ENCODE results near the gene RELA. TPM values are rescaled to one million over a fixed set of nuclear protein-coding genes. Genes with fewer than 3 reads are reported as not detected.

Gene RELA
- total and polyA plus RNA-seq, 10 of the 15 experiments (the other 5 are each of a cell fraction or from before 2014, with no cell fraction given): 5.1 to 56.4 (median 34.2) TPM

DNA sequence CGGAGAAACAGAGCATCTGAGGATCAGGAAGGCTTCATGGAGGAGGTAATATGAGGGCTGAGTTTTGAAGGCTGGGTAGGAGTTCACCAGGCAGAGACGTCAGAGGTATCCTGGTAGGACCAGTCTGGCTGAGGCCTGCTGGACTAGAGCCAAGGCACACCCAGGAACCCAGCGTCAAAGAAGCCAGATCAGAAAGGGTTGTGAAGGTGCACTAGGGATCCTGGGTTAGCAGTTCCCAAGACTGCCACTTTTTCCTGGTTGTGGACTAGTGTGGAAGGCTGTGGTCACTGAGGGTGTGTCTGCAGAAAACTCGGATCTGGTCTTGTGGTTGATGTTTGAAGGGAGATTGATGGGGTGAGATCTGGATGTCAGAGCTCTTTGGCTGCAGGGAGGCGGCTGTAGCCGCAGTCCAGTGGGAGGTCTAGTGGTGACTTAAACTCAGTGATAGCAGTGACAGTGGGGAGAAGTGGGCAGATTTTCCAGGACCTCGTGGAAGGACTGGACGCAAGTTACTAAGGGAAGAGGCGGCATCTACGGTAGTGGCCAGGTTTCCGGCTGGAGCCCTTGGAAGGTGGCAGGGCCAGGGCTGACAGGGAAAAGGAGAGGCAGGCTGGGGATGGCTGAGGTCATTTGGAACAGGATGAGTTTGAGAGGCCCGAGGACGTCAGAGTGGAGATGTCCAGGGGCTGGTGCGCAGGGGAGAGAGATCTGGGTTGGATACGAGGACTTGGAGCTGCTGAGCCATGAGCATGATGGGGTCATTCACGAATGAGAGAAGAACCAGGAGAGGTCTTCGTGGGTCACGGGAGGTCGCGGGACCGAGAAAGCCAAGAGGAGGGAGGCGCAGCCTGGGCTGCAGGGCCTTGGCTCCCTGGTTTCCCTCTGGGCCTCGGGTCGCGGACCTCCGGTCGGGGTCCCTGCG, 10.9 kb downstream of the RELA start:
- no peaks in the 10 kb centered on the region for H3K27me3 ChIP-seq (replicated peaks in 1 of 2; ENCODE audit: control insufficient read depth in 2 of 2, insufficient read depth in 2 of 2, low read length in 1 of 2)
- H4K20me1 ChIP-seq (ENCODE audit: control insufficient read depth, insufficient read depth): no peaks in the 10 kb centered on the region
- peak overlapping the region; percentile 3; the same call in 1 of the 2 replicates for H3K9ac ChIP-seq (ENCODE audit: control insufficient read depth, insufficient read depth, low read length)
- CTCF ChIA-PET: interaction anchor here (1.2 to 3.5 kb wide), 7 partner anchors 9 to 208 kb away, joined by 3 to 18 read pairs (median 9); partner anchors contain the start of gene RELA
- FAIRE-seq: no peak
- H3K4me1 ChIP-seq (ENCODE audit: control insufficient read depth, insufficient read depth, low read length): peaks cover 16% of the 10 kb centered on the region
- peak overlapping the region; percentile 90 for H3K27ac ChIP-seq (ENCODE audit: control insufficient read depth, insufficient read depth)
- TF ChIP-seq SMARCA5 (IDR thresholded peaks at IDR 0.05) (0 out of 2 replicates have a peak, but pooled peaks have one; percentile 34), HDGF (IDR thresholded peaks at IDR 0.05) (peak; percentile 92), LARP7 (IDR thresholded peaks at IDR 0.05) (no peak), NBN (IDR thresholded peaks at IDR 0.05) (0 out of 2 replicates have a peak, but pooled peaks have one; percentile 17), PML (IDR thresholded peaks at IDR 0.05; ENCODE audit: low read length) (no peak), MXI1 (IDR thresholded peaks at IDR 0.05; ENCODE audit: low read depth, low read length) (no peak), RB1 (IDR thresholded peaks at IDR 0.05; ENCODE audit: borderline replicate concordance) (0 out of 2 replicates have a peak, but pooled peaks have one; percentile 14), ZZZ3 (IDR thresholded peaks at IDR 0.05; ENCODE audit: control insufficient read depth, insufficient read length, low read depth) (no peak), POLR2AphosphoS5 (IDR thresholded peaks at IDR 0.05; ENCODE audit: low read length) (peak; percentile 33; the same call in 1 of the 2 replicates), MTA3 (IDR thresholded peaks at IDR 0.05; ENCODE audit: borderline replicate concordance, low read length) (0 out of 2 replicates have a peak, but pooled peaks have one; percentile 34), NRF1 (conservative IDR thresholded peaks at IDR 0.05; ENCODE audit: low read depth, low read length) (no peak)
- TF ChIP-seq, protein P1, sequence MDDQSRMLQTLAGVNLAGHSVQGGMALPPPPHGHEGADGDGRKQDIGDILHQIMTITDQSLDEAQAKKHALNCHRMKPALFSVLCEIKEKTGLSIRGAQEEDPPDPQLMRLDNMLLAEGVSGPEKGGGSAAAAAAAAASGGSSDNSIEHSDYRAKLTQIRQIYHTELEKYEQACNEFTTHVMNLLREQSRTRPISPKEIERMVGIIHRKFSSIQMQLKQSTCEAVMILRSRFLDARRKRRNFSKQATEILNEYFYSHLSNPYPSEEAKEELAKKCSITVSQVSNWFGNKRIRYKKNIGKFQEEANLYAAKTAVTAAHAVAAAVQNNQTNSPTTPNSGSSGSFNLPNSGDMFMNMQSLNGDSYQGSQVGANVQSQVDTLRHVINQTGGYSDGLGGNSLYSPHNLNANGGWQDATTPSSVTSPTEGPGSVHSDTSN (IDR thresholded peaks at IDR 0.05; ENCODE audit: insufficient replicate concordance, low read depth, low read length): peak; percentile 9
- TF ChIP-seq, protein P2, sequence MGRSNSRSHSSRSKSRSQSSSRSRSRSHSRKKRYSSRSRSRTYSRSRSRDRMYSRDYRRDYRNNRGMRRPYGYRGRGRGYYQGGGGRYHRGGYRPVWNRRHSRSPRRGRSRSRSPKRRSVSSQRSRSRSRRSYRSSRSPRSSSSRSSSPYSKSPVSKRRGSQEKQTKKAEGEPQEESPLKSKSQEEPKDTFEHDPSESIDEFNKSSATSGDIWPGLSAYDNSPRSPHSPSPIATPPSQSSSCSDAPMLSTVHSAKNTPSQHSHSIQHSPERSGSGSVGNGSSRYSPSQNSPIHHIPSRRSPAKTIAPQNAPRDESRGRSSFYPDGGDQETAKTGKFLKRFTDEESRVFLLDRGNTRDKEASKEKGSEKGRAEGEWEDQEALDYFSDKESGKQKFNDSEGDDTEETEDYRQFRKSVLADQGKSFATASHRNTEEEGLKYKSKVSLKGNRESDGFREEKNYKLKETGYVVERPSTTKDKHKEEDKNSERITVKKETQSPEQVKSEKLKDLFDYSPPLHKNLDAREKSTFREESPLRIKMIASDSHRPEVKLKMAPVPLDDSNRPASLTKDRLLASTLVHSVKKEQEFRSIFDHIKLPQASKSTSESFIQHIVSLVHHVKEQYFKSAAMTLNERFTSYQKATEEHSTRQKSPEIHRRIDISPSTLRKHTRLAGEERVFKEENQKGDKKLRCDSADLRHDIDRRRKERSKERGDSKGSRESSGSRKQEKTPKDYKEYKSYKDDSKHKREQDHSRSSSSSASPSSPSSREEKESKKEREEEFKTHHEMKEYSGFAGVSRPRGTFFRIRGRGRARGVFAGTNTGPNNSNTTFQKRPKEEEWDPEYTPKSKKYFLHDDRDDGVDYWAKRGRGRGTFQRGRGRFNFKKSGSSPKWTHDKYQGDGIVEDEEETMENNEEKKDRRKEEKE (IDR thresholded peaks at IDR 0.05): no peak
- TF ChIP-seq, protein P3, sequence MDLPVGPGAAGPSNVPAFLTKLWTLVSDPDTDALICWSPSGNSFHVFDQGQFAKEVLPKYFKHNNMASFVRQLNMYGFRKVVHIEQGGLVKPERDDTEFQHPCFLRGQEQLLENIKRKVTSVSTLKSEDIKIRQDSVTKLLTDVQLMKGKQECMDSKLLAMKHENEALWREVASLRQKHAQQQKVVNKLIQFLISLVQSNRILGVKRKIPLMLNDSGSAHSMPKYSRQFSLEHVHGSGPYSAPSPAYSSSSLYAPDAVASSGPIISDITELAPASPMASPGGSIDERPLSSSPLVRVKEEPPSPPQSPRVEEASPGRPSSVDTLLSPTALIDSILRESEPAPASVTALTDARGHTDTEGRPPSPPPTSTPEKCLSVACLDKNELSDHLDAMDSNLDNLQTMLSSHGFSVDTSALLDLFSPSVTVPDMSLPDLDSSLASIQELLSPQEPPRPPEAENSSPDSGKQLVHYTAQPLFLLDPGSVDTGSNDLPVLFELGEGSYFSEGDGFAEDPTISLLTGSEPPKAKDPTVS (IDR thresholded peaks at IDR 0.05; ENCODE audit: low read depth, low read length): no peak
- TF ChIP-seq, protein P4, sequence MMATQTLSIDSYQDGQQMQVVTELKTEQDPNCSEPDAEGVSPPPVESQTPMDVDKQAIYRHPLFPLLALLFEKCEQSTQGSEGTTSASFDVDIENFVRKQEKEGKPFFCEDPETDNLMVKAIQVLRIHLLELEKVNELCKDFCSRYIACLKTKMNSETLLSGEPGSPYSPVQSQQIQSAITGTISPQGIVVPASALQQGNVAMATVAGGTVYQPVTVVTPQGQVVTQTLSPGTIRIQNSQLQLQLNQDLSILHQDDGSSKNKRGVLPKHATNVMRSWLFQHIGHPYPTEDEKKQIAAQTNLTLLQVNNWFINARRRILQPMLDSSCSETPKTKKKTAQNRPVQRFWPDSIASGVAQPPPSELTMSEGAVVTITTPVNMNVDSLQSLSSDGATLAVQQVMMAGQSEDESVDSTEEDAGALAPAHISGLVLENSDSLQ (IDR thresholded peaks at IDR 0.05): 0 out of 2 replicates have a peak, but pooled peaks have one; percentile 5
- SMC1A ChIA-PET (ENCODE audit: uncharacterized antibody, unreplicated experiment): interaction anchor here (1.5 to 4.0 kb wide), 5 partner anchors 11 to 25 kb away, joined by 4 to 33 read pairs (median 14); partner anchors contain the start of genes RELA and SIPA1
- RAD21 ChIA-PET (ENCODE audit: unreplicated experiment): interaction anchor here (0.8 to 3.0 kb wide), 9 partner anchors 9 to 75 kb away, joined by 3 to 23 read pairs (median 5); partner anchors contain the start of genes PCNX3, RELA and SIPA1
- no TSS peak for BruUV-seq (replicated peaks)
- H3K36me3 ChIP-seq (ENCODE audit: control insufficient read depth in 2 of 2, insufficient read depth in 2 of 2, low read length in 1 of 2): peaks cover 31 to 34% of the 10 kb centered on the region in 2 experiments
- WGBS (ENCODE audit: insufficient coverage, insufficient replicate concordance, low lambda C conversion rate, missing lambda C conversion rate): 30% methylated on average over 27 of the region's 28 CpGs
- peak overlapping the region; percentile 26; the same call in 1 of the 2 replicates for H3K4me3 ChIP-seq
- POLR2A ChIA-PET: interaction anchor here (0.7 to 7.9 kb wide), 6 partner anchors 9 to 239 kb away, joined by 3 to 100 read pairs (median 4); partner anchors contain the start of genes CCDC85B, PCNX3, RELA and SIPA1
- in situ Hi-C loops (cut with MboI) (no loop called here), intact Hi-C loops (cut with micrococcal nuclease; ENCODE audit: unreplicated experiment) (loop anchor here (2.0 kb wide), 1 partner anchor 13 kb away; the partner anchor contains the start of gene SIPA1)
- no peaks in the 10 kb centered on the region for H3K9me3 ChIP-seq (replicated peaks; ENCODE audit: control insufficient read depth, insufficient read depth, low read length)
- no peak for ATAC-seq
- no peaks in the 10 kb centered on the region; the same call in none of the 2 replicates for H3K79me2 ChIP-seq (ENCODE audit: control insufficient read depth, insufficient read depth, low read length)
- no peak for DNase-seq (ENCODE audit: low read depth, low spot score)
- H3K4me2 ChIP-seq (ENCODE audit: control insufficient read depth, insufficient read depth): peak overlapping the region; percentile 96
- peak overlapping the region; percentile 12; the same call in 1 of the 2 replicates for H2AFZ ChIP-seq (ENCODE audit: control insufficient read depth, low read depth, low read length)
